ENCODE results near the gene CCDC158. TPM values are rescaled to one million over a fixed set of nuclear protein-coding genes. Genes with fewer than 3 reads are reported as not detected.

Gene CCDC158
- polyA plus RNA-seq, 3 donors, result not detected

- Histone ChIP-seq H3K9me3 (replicated peaks in 1 of 2; ENCODE audit: control insufficient read depth in 1 of 2, insufficient read depth in 1 of 2, low read length in 2 of 2) (peaks cover 8 to 9% of the 10 kb centered on the region in 2 donors), H3K27ac (ENCODE audit: low read depth in 1 of 2, low read length in 2 of 2) (no peak overlapping the region), H3K4me3 (replicated peaks in 1 of 3; ENCODE audit: low read depth in 2 of 3, low read length in 3 of 3) (no peak overlapping the region), H3K9ac (ENCODE audit: insufficient read depth, low read length, poor library complexity, severe bottlenecking) (no peak overlapping the region), H4K20me1 (ENCODE audit: insufficient read depth, low read length) (no peaks in the 10 kb centered on the region), H3K27me3 (ENCODE audit: control insufficient read depth in 2 of 2, insufficient read depth in 2 of 2, low read length in 2 of 2) (no peaks in the 10 kb centered on the region), H3K79me2 (ENCODE audit: insufficient read depth, low read length) (no peaks in the 10 kb centered on the region), H2AFZ (ENCODE audit: insufficient read depth, low read depth, low read length, poor library complexity, severe bottlenecking) (no peak overlapping the region), H3K4me1 (ENCODE audit: control insufficient read depth in 1 of 2, insufficient read depth in 2 of 2, low read length in 2 of 2) (no peaks in the 10 kb centered on the region), H3K36me3 (replicated peaks in 1 of 2; ENCODE audit: control insufficient read depth in 1 of 2, insufficient read depth in 2 of 2, low read length in 2 of 2) (no peaks in the 10 kb centered on the region), H3K4me2 (replicated peaks; ENCODE audit: extremely low read depth, low read length, poor library complexity, severe bottlenecking) (no peak overlapping the region)
- DNase-seq, result no peak
- H3K4me3 Mint-ChIP-seq, result no peak overlapping the region
- H3K4me1 Mint-ChIP-seq, result no peaks in the 10 kb centered on the region
- TF ChIP-seq, protein P1, sequence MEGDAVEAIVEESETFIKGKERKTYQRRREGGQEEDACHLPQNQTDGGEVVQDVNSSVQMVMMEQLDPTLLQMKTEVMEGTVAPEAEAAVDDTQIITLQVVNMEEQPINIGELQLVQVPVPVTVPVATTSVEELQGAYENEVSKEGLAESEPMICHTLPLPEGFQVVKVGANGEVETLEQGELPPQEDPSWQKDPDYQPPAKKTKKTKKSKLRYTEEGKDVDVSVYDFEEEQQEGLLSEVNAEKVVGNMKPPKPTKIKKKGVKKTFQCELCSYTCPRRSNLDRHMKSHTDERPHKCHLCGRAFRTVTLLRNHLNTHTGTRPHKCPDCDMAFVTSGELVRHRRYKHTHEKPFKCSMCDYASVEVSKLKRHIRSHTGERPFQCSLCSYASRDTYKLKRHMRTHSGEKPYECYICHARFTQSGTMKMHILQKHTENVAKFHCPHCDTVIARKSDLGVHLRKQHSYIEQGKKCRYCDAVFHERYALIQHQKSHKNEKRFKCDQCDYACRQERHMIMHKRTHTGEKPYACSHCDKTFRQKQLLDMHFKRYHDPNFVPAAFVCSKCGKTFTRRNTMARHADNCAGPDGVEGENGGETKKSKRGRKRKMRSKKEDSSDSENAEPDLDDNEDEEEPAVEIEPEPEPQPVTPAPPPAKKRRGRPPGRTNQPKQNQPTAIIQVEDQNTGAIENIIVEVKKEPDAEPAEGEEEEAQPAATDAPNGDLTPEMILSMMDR (IDR thresholded peaks at IDR 0.05), result no peak
- peaks cover 12 to 22% (median 16%) of the 10 kb centered on the region in 7 donors for H3K9me3 Mint-ChIP-seq
- H3K36me3 Mint-ChIP-seq, result no peaks in the 10 kb centered on the region
- WGBS (ENCODE audit: insufficient coverage), result 89% methylated on average over 10 of the region's 11 CpGs
- no peaks in the 10 kb centered on the region for H3K27me3 Mint-ChIP-seq (ENCODE audit: low read depth in 3 of 3)
- intact Hi-C loops (cut with micrococcal nuclease), result no loop called here
- H3K27ac Mint-ChIP-seq, result no peak overlapping the region
Measured at GRCh38 chr4:76459291-76459723, 38.4 kb upstream of the CCDC158 start.

GRCh38 chr4:76458825-76459224 is 37.9 kb upstream of the CCDC158 start:
- Histone ChIP-seq H2AFZ (ENCODE audit: insufficient read depth, low read depth, low read length, poor library complexity, severe bottlenecking) (no peak overlapping the region), H3K36me3 (replicated peaks in 1 of 2; ENCODE audit: control insufficient read depth in 1 of 2, insufficient read depth in 2 of 2, low read length in 2 of 2) (no peaks in the 10 kb centered on the region), H3K27me3 (ENCODE audit: control insufficient read depth in 2 of 2, insufficient read depth in 2 of 2, low read length in 2 of 2) (no peaks in the 10 kb centered on the region), H3K4me3 (replicated peaks in 1 of 3; ENCODE audit: low read depth in 2 of 3, low read length in 3 of 3) (no peak overlapping the region), H3K9ac (ENCODE audit: insufficient read depth, low read length, poor library complexity, severe bottlenecking) (no peak overlapping the region), H3K27ac (ENCODE audit: low read depth in 1 of 2, low read length in 2 of 2) (no peak overlapping the region), H3K4me2 (replicated peaks; ENCODE audit: extremely low read depth, low read length, poor library complexity, severe bottlenecking) (no peak overlapping the region), H3K9me3 (replicated peaks in 1 of 2; ENCODE audit: control insufficient read depth in 1 of 2, insufficient read depth in 1 of 2, low read length in 2 of 2) (peaks cover 5% of the 10 kb centered on the region in 2 donors), H4K20me1 (ENCODE audit: insufficient read depth, low read length) (no peaks in the 10 kb centered on the region), H3K4me1 (ENCODE audit: control insufficient read depth in 1 of 2, insufficient read depth in 2 of 2, low read length in 2 of 2) (no peaks in the 10 kb centered on the region), H3K79me2 (ENCODE audit: insufficient read depth, low read length) (no peaks in the 10 kb centered on the region)
- no CpG with 5 or more reads among the region's 3 CpGs for WGBS (ENCODE audit: insufficient coverage)
- no peaks in the 10 kb centered on the region for H3K4me1 Mint-ChIP-seq
- no peak overlapping the region for H3K4me3 Mint-ChIP-seq
- H3K36me3 Mint-ChIP-seq, result no peaks in the 10 kb centered on the region
- no peak overlapping the region for H3K27ac Mint-ChIP-seq
- intact Hi-C loops (cut with micrococcal nuclease), result no loop called here
- no peak for DNase-seq
- H3K27me3 Mint-ChIP-seq (ENCODE audit: low read depth in 3 of 3), result no peaks in the 10 kb centered on the region
- TF ChIP-seq, protein P1 (IDR thresholded peaks at IDR 0.05), result no peak
- H3K9me3 Mint-ChIP-seq, result peaks cover 9 to 17% (median 11%) of the 10 kb centered on the region in 7 donors
